HG03045 (cell line): Measurements from ENCODE around the gene APOBEC3C.
"Not testable (repeated sequence)": the region's sequence is repeated elsewhere in the genome, so short reads cannot be mapped to it uniquely, and the experiment has no call there.

ENCODE experiments used
- ATAC-seq: cut with Tn5 transposase; IDR thresholded peaks from one replicate; pipeline ENCODE4 v1.9.1; 2021; ENCODE audit warnings: mild to moderate bottlenecking, moderate library complexity; ENCODE audit not compliant: unreplicated experiment

APOBEC3C gene

DNA sequence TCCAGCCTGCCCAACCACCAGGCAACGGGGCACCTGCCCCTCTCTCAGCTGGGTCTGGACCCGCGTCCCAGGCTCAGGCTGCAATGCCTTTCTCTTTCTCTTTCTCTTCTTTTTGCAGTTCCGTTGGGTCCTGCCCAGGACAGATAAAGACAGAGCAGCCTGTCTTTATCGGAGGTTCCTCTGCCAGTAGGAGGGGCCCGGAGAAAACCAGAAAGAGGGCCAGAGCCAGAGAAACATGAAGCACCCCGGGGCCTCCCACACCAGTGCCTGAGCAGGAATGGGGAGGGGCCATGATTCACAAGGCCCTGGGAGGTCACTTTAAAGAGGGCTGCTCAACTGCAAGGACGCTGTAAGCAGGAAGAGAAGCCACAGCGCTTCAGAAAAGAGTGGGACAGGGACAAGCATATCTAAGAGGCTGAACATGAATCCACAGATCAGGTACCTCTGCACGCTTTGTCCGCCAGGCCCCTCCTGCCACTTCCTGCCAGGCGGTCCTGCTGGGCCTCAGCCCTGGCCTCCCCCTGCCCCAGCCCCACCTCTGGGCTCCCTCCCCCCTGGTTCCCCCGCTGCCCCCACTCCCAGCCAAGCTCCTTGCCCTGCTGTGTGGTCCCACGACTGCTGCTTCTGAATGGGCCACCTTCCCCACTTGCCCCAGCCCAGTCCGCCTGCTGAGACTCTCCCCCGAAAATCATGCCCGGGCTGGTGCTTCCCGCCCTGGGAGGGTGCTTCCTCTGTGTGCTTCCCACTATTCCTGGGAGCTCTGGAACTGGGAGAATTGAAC is at the start of gene APOBEC3C:
Gene APOBEC3C, plus strand, starts transcription at position 316 of the 781 bp plus-strand sequence. Its CDS starts 106 bp downstream, at position 422.
- ATAC-seq: peak; percentile 81

DNA sequence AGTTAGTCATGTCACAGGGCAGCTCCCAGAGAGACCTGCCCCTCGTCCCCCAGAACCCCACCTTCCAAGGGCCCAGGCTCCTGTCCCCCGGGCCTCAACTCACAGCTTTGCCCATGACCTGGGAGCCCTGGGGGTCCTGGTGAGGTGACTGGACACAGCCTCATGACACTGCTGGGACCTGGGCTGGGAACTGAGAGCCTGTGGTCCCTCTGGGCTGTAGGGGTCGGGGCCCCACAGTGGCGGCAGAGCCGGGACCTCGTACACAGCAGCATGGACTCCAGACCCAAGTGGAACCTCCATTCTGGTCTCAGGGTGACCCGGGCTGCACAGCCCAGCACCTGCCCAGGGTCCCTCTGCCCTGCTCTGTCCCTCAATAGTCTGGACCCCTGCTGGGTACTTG is 49.8 kb upstream of the APOBEC3C start:
- no peak for ATAC-seq

DNA sequence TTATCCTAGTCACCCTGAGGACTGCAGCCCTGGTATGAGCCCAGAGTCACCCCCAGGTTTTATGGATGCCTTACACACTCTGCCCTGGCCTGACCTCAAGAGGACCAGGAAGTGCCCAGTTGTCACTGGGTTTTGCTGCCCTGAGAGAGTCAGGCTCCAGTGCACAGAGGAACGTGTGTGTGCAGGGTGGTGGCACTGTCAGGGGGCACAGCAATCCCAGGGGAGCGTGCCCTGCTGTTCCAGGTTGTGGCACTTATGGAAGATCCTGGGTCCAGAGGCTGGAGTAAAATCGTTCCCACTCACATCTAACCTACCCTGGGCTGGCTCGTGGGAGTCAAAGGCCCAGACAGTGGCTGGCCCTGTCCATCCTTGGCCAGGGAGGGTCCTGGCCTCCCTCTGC is 49.1 kb upstream of the APOBEC3C start:
- ATAC-seq: no peak

DNA sequence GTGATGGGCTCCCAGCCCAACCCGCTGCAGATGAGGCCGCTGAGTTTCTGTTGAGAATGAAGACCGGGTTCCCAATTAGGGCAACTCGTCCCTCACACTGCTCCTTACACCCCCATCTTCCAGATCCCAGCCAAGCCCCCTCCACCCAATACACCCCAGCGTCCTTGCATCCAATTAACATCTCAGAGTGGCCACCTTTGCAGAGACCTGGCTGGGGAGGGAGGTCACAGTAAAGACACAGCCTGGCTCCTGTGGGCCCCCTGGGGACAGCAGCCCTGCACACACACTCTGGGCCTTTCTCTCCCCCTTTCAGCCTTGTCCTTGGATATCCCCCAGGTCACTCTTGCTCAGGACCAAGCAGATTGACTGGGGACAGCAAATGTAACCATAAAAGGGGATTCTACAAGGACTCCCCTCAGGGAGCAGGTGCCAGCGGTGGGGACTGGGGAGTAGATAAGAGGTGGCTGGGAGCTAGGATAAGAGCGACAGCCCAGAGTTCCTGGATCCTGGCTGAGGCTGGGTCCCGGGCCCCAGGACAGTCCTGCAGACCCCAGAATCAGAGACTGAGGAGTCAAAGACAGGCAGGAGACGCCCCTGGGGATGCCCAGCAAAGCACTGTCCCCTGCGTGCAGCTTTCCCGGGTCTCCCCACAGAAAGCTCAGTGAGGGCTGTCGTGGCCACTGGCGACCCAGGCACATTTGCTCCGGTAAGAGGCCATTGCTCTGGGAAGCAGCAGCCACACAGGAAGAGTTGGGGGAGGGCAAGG is 48.3 kb upstream of the APOBEC3C start:
- ATAC-seq: no peak

DNA sequence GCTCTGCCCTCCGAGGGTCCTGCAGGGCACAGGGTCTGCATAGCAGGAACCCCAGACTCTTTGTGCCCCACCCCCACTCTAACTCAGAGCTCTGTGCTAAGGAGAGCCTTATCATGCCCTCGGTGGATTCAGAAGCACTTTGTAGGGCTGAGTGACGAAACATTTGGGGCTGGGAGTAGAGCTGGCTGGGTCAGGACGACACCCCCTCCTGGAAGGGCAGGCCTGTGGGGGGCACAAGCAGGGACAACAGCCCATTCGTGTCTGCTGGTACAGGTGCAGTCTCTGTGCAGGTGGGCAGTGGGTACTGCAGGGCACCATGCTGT is 47.7 kb upstream of the APOBEC3C start:
- no peak for ATAC-seq

DNA sequence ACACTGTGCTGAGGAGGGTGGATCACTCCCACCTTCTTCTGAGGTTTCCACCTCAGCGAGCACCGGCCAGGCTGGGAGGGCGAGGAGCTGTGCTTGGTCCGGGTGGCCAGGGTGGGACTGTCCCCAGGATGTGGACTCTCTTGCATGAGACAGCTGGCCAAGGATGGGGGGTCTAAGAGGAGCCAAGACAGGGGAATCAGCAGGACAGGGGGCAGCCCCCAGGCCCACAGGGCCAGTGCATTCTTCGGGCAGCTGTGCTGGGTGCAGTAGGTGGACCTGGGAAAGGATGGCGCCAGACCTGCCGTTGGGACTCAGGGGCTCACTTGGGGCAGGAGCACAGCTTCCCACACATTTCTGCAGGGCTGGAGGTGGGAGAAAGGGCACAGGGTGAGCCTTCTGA is 47.1 kb upstream of the APOBEC3C start:
- ATAC-seq: no peak

DNA sequence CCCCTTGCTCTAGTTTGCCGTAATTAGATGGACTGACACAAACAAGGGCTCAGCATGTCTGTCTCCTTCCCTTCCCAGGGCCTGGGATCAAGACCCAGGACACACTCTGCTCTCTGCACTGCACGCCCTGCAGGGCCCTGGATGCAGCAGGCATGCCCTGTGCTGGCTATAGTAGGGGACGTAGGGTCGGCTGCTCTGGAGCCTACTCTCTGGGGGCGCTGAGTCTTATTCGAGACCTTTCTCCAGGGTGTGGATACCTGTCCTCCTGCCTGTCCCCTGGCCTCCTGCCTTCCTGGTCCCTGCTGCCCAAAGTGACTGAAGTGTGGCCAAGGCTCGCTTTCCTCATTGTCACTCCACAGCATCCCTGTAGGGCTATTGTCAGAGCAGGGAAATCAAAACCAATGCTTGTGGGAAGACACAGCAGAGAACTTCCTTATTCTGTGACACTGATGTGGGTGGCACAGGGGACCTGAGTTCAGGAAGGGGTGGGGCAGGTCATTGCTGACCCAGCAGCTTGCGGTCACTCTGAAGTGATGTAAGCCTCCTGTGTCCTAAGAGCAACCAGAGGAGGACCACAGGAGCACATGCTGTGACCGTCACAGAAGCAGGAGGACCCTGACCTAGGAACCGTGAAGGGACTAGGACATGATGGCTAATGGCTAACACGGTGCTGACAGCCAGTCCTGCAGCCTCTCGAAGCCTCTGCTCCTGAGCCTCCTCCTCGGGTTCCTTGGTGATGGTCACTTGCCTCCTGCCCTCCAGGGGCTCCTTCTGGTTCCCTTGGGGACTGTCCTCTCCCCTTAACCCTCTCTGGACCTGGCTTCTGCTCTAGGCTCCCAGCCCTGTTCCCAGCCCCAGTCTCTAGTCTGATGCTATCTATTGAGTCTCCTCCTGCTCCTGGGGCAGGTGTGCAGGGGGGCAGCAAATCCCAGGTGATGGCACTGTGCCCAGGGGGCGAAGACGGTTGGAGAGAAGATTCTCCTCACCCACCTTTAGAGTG is 46.3 kb upstream of the APOBEC3C start:
- no peak for ATAC-seq

DNA sequence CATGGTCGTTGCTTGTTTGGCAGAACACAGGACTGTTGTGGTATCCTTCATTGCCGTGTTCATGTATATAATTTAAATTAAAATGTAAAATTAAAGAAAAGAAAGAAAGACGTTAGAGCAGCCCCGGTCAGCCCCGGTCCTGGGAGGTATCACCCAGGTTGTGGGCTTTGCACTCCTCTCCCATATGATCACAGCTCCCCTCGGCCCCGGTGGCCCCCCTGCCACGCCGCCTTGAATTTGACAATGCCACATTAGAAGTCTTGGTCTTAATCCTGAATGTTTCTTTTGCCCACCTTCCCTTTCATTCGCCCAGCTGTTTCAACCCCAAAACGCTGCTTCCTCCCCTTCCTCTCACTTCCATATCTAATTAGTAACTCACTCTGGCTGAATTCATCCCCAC is 45.3 kb upstream of the APOBEC3C start:
- no peak for ATAC-seq

DNA sequence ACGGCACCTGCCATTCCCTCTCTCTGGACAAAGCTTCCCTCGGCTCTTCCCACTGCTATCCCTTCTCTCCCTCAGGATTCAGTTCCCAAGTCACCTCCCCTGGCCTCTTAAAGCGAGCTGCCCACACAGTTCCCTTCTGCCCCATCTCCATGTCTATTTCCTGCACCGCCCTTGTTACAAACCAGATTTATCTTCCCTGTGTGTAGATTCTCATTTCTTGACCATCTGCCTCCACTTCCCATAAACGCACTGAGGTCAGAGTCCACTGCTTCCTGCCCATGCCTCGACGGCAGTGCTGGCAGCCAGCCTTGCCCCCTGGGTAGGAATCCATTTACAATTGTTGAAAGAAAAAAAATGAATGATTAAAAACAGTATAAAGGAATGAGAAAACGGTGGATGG is 43.5 kb upstream of the APOBEC3C start:
- no peak for ATAC-seq

DNA sequence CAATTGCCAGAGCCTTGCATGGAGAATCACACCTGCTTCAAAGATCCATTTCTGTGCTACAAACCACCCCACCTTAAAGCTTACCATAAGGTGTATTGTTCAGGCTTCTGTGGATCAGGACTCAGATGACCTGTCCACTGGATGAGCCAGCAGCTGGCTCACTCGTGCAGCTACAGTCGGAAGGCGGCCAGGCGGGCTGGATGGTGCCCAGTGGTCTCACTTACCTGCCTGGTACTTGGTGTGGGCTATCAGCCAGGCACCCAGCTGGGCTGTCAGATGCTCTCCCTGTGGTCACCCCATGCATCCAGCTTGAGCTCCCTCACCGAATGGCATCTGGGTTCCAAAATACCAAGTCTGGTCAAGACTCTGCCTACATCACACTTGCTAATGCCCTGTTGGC is 42.9 kb upstream of the APOBEC3C start:
- ATAC-seq: no peak

DNA sequence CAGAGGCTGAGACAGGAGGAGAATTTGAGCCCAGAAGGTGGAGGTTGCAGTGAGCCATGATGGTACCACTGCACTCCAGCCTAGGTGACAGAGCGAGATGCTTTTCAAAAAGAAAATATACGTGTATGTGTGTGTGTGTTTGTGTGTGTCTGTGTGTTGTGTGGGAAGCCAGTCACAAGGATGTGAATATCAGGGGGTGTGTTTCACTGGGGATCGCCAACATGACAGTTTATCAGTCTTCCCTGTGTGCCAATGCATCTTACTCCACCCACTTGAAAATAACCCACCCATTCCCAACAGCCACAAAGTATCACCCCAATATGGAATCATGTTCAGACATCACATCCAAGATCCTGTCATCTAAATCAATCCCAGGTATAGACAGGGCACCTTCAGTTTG is 42.3 kb upstream of the APOBEC3C start:
- ATAC-seq: no peak

DNA sequence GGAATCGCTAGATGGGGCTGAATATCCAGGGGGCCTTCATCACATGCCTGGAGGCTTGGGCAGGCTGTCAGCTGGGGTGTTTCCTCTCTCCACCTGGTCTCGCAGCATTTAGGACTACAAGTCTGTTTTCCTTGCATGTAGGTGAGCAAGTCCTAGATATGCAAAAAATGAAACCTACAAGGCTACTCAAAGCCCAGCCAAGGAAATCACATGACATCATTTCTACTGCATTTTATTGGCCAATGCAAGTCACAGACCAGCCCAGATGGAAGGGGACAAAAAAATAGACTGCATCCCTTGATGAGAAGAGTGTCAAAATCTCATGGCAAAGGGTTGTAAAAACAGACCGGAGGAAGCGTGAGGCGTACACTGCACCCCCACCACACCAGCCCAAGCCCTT is 41.5 kb upstream of the APOBEC3C start:
- ATAC-seq: no peak

DNA sequence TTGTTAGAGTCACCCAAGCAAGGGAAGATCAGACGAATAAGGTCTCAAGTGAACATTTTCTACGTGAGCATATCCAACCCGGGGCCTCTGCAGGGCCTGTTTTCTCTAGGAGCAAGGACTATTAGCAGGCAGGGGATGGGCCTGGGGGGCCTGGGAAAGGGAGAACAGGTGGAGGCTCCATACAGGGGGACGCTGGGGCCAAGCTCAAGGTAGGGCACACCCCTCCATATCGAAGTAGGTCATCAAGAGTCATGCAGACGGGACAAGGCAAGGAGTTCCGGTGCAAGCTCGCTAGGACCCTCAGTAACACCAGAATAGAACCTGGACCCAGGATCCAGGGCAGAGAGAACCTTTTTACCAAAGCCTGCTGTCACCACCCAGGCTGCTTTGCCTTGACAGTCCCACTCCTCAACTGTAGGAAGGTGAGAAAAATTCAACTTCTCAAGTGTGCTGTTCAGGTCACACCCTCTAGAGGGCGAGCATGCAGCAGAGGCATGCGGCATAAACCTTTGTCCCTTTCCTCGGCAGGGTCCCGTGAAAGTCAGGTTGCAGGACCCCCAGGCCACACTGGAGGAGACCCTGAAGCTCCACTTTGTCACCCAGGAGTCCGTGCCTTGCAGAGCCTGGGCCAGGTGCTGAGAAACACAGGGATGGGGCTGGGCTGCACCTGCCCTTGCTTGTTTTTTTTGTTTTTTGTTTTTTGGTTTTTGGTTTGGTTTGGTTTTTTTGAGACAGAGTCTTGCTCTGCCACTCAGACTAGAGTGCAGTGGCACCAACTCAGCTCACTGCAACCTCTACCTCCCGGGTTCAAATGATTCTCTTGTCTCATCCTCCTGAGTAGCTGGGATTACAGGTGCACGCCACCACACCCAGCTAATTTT is 40.5 kb upstream of the APOBEC3C start:
- no peak for ATAC-seq

DNA sequence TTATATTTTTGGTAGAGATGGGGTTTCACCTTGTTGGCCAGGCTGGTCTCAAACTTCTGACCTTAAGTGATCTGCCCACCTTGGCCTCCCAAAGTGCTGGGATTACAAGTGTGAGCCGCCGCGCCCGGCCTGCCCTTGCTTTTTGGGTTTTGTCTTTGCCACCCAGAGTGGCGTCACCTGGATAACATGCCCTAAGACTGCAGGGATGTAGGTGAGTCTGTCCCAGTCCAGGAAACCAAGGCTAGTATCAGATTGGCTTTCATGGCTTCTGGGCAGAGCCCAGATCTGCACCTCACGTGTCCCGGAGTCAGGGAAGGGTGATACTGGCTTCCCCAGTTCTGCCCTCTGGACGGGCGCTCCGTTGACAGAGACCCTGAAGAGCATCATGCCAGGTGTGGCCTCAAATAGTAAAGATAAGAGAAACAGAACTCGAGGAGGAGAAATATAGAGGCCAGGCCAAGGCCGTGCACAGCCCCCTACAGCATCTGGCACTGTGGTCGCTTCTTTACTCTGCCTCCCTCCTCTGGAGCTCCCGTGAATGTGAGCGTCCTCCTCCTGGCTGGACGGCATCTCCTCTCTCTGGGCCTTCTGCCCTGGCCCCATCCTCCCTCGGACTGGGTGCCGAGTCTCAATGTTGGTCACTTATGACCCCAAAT is 39.8 kb upstream of the APOBEC3C start:
- no peak for ATAC-seq

DNA sequence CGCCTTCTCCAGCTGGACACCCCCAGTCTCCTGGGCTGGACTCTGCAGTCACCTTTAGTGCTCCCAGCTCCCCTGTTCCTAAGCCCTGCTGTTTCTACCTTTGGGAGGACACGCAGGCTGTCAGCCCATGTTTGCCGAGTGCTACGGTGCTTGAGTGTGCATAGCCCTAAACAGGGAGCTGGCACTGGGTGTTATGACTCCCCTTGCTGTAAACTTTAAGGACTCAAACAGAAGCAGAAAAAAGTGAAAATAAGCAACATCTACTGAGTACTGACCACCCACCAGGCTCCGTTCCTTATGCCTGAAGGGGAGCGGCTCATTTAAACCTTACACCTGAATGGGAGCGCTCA is 39.3 kb upstream of the APOBEC3C start:
- ATAC-seq: no peak

DNA sequence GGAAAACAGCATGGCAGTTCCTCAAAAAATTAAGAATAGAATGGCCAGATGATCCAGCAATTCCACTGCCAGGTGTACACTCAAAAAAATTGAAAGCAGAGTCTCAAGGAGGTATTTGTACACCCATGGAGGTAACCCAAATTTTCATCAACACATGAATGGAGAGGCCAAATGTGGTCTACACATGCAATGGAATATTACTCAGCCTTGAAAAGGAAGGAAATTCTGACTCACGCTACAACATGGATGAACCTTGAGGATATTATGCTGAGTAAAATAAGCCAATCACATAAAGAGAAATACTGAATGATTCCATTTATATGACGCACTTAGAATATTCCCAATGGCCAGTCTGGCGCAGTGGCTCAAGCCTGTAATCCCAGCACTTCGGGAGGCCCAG is 36.8 kb upstream of the APOBEC3C start:
- ATAC-seq: not testable (repeated sequence)

DNA sequence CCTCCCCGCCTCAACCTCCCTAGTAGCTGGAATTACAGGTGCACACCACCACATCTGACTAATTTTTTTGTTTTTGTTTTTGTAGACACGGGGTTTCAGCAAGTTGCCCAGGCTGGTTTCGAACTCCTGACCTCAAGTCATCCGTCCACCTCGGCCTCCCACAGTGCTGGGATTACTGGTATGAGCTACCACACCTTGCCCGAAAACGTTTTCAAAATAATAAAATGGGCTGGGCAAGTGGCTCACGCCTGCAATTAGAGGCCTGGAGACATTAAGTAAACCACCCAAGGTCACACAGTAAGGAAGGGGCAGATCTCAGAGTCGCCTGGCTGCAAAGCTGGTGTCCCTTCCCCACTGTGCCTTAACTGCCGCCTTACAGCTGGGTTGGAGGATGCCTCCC is 33.5 kb upstream of the APOBEC3C start:
- not testable (repeated sequence) for ATAC-seq

DNA sequence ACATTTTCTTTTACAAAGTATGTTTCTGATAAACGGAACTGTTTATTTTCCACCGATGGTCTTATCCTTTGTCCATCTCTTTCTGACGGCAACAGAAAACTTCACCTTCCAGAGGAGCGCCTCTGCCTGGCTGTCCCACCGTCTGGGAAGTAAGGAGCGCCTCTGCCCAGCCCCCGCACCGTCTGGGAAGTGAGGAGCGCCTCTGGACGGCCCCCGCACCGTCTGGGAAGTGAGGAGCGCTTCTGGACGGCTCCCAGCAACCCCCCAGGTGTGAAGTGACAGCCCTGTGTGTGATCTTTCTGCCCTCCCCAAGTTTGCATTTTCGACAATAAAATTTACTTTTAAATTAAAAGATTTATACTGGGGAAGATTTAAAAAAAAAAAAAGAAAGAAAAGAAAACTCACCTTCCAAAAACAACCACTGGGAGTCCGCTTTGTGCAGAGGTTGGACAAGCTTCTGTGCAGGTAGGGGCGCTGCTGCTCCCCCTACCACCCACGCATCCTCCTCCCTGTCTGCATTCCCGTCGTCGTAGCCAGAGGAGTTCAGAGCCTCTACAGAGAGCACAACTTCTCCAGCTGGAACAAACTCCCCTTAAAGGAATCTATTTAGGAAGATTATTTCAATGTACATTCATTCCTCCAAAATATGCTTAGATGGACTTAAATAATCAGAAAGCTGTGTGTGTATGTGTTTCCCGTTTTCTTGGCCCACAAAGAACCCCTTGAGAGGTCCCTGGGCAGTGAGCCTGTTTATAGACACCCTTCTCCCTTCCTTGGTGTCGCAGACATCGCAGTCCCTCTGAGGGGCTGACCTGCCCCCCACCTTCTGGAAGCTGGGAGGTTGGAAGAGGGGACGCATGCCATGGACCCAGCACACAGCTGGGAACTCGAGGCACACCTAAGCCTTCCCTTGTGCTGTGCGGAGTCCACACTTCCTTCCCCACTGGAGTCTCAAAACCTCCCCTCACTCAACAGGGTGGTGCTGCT is 32.8 kb upstream of the APOBEC3C start:
- ATAC-seq: peak; percentile 3
